GM20000 (cell line): ENCODE results near the gene KASH5.

Experiments
- DNase-seq: peaks from one replicate; pipeline ENCODE4 v3.0.0; 2012; ENCODE audit warnings: low spot score
- TF ChIP-seq, protein P1 (sequence below): IDR thresholded peaks from 2 replicates; pipeline ENCODE4 v1.5.1; 2012; ENCODE audit warnings: mild to moderate bottlenecking, control low read depth; ENCODE audit errors: extremely low read depth, missing control alignments

Gene KASH5

DNA sequence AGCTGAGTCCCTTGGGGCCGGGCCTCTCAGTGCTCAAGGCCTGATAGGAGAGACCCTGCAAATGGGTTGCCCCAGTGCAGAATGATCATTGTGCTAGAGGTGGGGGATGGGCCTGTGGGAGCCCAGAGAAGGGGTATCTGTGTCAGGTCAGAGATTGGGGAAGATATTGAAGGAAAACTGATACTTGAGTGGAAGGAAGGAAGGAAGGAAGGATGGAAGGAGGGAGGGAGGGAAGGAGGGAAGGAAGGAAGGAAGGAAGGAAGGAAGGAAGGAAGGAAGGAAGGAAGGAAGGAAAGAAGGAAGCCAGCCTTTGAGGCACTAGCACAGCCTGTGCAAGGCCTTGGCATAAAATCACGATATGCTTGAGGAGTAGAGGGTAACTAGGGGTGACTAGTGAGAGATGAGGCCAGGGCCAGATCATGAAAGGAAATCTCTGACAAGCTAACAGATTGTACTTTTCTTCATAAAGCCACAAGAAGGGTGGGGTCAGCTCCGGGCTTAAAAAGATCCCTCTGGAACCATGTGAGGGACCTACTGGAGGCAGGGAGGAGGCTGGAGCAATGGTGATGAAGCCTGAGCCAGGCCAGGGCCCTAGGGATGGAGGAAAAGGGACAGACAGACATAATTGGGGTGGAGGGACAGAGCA is 23.8 kb downstream of the KASH5 start:
- DNase-seq: no peak
- TF ChIP-seq, protein P1, sequence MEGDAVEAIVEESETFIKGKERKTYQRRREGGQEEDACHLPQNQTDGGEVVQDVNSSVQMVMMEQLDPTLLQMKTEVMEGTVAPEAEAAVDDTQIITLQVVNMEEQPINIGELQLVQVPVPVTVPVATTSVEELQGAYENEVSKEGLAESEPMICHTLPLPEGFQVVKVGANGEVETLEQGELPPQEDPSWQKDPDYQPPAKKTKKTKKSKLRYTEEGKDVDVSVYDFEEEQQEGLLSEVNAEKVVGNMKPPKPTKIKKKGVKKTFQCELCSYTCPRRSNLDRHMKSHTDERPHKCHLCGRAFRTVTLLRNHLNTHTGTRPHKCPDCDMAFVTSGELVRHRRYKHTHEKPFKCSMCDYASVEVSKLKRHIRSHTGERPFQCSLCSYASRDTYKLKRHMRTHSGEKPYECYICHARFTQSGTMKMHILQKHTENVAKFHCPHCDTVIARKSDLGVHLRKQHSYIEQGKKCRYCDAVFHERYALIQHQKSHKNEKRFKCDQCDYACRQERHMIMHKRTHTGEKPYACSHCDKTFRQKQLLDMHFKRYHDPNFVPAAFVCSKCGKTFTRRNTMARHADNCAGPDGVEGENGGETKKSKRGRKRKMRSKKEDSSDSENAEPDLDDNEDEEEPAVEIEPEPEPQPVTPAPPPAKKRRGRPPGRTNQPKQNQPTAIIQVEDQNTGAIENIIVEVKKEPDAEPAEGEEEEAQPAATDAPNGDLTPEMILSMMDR: no peak

DNA sequence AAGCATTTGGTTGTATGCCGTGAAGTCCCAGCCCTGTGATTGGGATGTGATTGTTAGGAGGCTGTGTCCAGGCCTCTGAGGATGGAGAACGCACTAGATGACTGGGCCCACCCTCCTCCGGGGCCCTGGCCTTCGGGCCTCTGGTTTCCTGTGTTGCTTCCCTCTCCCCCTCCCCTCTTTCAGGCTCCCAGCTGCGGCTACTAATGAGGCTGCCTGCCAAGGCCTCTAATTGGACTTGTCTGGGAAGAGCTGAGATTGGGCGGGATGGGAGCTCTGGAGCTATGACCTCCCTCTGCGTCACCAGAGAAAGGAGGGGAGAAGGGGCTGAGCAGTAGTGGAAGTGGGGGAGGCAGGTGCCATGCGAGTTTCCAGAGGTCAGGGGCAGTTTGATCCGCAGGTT is 25.3 kb downstream of the KASH5 start:
- TF ChIP-seq, protein P1: no peak
- no peak for DNase-seq

DNA sequence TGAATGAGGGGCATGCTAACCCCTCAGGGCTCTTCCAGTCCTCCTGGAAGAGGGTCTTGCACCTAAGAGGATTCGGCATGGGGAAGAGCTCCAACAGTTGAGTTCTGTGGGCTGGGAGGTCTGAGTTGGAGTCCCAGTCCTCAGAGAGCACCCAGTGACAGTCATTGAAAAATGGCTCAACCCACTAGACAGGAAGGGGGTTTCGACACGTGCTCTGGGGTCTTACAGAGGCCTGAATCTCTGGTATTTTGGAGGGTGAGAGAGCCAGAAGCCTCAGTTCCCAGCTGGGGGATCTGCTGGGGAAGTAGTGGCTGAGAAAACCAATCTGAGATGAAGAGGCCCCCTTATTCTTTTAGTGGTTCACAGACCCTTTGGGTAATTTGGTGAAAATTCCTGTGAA is 26.2 kb downstream of the KASH5 start:
- peak; percentile 19 for DNase-seq
- TF ChIP-seq, protein P1: no peak

DNA sequence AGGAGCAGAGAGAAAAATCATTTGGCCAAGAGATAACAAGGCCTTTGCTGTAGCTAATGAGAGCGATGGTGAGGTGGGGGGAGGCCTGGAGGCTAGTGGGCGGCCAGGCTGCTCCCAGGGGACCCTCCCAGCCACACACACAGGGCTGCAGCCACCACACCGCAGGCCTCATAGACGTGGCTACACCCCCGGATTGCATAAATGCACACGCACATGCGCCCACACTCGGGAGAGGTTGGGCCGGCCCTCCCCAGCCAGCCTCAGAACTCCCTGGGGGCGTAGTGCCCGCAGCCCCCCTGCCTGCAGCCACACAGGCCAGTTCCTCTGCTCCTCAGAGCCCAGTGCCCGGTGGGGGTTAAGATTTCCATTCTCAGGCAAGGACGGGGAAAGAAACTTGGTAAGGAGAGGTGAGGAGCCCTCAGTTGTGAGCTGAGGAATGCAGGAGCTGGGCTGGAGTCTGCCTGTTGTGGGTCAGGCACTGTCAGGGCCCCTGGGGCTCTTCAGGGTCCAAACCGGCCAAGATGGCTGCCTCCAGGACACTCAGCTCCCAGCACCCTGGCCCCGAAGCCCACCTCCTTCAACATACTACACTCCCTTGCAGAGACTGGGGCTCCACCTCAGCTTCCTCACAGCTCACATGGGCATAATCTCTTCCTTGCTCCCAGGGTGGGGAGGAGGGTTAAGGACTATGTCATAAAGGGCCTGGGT is 27.2 kb downstream of the KASH5 start:
- TF ChIP-seq, protein P1: no peak
- peak; percentile 81 for DNase-seq

DNA sequence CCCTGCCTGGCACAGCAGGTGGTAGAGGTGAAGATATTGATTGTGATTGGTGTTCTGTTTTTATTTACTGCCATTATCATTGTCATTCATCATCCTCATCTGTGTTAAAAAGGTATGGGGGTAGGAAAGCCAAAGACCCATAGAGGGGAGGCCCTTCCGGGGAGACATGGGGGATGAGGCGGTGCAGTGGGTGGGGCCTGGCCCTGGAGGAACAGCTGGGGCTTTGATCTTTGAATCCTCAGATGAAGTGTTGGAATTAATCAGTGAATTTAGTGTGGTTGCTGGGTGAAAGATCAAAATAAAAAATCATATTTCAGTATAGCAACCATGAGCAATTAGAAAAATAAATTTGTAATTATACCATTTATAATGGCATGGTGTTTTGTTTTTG is 27.8 kb downstream of the KASH5 start:
- TF ChIP-seq, protein P1: no peak

DNA sequence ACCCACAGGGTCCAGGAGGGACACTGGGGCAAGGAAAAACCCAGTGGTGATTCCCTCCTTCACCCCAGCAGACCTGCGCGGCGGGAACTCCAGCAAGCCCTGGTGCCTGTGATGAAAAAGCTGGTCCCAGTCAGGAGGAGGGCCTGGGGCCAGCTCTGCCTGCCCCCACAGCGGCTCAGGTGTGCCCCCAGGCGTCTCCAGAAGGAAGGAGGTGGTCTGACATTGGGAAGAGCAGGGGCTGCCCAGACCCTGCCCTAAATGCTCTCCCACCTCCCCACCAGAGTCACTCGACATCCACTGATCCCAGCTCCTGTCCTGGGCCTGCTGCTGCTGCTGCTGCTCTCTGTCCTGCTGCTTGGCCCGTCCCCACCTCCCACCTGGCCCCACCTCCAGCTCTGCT is 29.0 kb downstream of the KASH5 start:
- TF ChIP-seq, protein P1: no peak

More for the DNA sequence above, 27.8 kb downstream of the KASH5 start:
- DNase-seq: peak; percentile 11

DNA sequence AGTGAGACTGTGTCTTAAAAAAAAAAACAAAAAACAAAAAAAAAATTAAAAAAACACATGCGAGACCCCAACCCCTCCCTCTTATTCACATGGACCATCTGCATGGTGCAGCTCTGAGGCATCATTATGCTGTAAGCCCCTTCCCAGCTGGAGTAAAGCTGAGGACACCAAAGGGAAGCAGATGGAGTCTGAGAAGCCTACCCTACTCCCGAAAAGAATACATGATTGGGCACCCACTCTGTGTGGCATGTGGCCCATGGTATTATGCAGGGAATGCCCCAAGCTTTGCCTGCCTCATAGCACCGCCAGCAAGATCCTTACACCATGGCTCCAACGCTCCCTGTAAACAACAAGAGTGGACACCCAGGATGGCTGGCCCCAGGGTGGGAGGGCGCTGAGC is 30.5 kb downstream of the KASH5 start:
- no peak for DNase-seq
- TF ChIP-seq, protein P1: no peak

More for the DNA sequence above, 29.0 kb downstream of the KASH5 start:
- DNase-seq: peak; percentile 12
